Hematopoietic multipotent progenitor cell treated with erythropoietin and hydrocortisone succinate and interleukin-3 and kit ligand, for 17 days (in vitro differentiated cells): Measurements from ENCODE around the gene TMED4.
A peak's percentile ranks its signal among the peaks of the same experiment; 100 is the strongest.

ENCODE experiments used
- DNase-seq: peaks from one replicate; pipeline ENCODE4 v3.0.0-alpha.2; 2015; ENCODE audit warnings: low spot score

Gene TMED4

GRCh38 chr7:44581879-44582603, at the start of gene TMED4:
Gene TMED4, minus strand, starts transcription at chr7:44582231. Its CDS starts 25 bp downstream, at chr7:44582206.
- DNase-seq = peak; percentile 100

DNA sequence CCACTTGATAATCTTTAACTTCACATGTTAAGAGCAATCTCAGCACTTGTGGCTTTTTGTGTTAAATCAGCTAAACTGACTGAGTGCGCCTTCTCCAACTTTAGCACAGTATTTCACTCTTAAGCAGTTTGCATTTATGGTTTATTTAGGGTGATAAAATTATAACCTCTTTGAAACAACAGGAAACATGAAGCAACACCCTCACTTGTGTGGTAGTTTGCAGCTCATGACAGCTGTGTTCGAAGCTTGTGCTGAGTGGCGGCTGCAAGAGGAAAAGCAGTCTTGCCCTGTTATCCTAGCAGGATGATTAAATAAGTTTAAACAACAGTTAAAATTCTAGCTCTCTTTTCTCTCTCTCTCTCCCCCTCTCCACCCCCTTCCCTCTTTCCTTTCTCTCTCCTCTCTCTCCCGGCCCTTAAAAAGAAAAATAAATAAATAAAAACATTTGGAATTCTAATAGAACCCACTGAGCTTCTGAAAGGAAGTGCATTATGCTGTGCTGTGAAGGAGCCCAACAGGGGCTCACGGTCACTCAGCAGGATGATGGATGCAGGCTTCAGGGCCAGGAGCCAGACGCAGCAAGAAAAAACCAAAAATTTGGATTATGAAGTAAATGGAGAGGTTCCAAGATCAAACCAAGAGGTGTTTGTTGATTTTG, 49.6 kb upstream of the TMED4 start:
- DNase-seq = no peak

DNA sequence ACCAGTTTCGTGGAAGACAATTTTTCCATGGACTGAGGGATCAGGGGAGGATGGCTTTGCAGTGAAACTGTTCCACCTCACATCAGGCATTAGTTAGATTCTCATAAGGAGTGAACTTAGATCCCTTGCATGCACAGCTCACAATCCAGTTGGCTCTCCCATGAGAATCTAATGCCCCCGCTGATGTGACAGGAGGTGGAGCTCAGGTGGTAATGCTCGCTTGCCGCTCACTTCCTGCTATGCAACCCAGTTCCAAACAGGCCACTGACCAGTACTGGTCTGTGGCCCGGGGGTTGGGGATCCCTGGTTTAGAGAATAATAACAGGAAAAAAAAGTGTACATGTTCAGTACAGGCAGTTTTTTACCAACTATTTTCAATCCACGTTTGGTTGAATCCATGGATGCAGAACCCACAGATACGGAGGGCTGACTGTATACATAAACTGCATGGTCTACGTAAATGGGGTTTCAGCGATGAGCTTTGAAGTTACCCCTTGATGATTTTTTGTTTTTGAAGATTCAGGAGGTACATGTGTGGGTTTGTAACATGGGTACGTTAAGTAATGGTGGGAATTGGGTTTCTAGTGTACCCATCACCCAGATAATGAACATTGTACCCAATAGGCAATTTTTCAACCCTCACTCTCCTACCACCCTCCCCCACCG, 48.9 kb upstream of the TMED4 start:
- DNase-seq = no peak

DNA sequence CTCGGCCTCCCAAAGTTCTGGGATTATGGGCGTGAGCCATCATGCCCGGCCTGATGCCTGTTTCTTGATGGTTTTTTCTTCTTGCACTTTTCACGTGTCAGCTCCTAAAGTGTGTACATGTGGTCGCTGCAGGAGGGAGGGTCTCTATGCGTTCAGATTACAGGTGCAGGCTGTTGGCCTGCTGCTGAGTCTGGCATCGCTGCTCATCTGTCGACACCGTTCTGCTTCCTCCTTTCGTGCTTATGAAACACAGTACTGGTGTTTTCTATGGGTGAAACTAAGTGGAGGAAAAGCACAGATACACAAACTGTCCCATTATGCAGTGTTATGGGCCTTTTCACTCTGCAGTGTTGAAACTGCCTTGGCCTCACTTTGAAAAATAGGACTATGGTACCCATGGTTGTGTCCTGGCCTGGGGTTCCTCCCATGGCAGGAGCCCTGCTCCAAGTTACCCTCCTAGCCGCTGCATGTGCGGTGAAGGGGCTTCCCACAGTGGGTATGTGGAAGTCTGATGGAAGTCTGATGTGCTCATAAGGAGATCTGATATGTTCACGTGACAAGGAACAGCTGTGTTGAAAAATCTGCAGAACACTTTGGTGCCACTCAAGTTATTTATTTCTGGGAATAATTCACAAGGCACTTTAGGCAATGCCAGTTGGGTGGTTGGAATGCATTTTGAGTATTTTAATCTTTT, 47.9 kb upstream of the TMED4 start:
- DNase-seq = no peak

DNA sequence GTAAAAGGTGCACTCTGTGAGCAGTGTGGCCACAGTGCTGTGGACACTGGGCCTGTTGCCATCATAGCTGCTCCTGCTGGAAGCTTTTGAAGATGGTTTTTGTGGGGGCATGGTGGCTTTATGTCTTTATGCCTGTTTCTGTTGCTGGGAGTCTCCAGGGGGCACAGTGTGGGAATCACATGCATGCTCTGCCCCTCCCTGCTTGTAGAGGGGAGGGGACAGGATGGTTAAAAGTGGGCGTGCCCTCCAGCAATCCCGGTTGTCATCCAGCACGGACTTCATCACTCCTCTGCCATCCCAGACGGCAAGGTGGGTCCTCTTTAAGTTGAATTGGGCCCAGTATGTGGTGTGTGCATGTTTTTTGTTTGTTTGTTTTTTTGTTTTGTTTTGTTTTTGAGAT, 44.6 kb upstream of the TMED4 start:
- no peak for DNase-seq

DNA sequence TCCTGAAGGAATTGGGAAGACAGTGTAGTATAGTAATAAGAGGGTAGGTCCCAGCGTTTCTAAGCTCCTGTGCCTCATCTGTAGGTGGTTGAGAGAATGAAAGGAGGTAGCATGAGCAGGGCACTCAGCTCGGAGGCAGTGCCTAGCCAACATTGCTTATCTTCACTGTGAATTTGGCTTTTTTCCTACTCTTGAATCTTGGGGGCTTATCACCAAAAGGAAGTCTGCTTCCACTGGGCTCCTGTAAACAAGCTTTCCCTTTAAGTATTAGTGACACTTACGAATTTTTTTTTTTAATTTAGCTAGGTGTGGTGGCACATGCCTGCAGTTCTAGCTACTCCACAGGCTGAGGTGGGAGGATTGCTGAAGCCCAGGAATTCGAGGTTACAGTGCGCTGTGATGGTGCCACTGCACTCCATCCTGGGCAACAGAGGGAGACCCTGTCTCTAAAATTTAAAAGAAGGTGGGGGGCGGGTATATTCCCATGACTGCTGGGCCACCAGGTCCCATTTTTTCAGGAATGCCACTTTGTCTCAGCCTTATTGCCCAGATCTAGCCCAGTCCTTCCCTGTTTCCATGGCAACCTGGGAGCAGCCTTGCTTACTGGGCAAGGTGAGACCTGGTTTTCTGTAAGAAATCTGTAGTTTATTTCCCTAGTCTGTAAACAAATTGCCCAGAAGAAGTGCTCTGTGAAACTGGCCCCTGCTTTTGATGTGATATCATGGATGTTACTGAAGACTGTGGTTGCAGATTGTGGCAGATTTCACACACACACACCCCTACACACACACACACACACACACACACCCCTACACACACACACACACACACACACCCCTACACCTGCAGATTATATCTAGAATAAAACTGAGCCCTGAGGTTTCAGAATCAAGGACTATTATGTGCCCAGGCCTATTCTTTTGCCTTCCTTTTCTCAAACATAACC, 43.8 kb upstream of the TMED4 start:
- DNase-seq = peak; percentile 93

GRCh38 chr7:44624318-44624717, 42.3 kb upstream of the TMED4 start:
- no peak for DNase-seq

DNA sequence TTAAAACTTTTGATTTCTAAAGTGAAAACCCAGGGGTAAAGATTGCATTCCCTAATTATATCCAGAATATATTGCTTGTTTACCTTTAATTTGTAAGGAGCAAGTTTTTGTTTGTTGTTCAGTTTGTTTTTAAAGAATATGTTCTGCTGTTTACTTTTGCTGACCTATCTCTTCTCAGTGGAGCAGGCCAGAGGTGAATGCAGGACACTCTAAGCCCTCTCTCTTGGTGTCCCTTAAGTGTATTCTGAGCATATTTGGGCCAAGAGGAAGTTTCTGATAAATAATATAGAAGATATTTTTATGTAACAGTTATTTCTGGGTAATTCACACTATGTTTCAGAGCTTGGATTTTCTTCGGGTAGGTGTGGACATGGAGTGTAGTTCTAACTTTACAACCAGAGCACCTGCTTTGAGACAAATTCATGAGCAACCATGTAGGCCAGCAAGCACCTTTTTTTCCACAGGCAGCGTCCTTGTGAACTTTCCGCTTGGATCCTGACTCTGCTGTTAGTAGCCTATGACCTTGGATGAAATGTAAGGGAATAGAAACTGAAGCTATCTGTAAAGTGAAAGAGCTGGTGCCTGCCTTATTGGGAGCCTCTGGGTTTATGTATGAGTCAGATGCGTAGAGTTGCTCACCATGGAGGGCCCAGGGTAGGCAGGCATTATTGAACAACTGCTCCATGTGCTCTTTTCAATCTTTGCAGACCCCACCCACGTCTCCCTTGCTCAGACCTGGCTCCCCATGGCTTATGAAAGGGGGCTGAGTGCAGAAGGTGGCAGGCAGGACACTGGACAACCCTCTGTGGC, 40.5 kb upstream of the TMED4 start:
- no peak for DNase-seq

- DNase-seq = no peak
Measured at GRCh38 chr7:44621750-44622103, 39.7 kb upstream of the TMED4 start.

DNA sequence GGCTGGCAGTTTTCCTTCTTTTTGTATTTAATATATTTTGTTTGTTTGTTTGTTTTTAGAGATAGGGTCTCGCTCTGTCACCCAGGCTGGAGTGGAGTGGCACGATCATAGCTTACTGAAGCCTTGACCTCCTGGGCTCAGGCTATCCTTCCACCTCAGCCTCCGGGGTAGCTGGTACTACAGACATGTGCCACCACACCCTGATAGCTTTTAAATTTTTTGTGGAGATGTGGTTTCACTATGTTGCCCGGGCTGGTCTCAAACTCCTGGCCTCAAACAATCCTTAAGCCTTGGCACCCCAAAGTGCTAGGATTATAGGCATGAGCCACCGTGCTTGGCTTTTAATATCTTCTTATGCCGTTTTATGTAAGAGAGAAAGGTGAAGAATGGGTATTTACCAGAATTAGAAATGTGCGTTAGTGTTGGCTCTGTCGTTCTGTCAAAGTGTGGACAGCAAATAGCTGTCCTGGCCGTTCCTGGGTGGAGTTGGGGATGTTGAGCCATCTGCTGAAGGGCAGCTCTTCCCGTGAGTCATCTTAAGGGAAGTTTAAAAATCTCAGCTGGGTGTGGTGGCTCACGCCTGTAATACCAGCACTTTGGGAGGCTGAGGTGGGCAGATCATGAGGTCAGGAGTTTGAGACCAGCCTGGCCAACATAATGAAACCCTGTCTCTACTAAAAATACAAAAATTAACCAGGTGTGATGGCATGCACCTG, 39.2 kb upstream of the TMED4 start:
- peak; percentile 51 for DNase-seq

DNA sequence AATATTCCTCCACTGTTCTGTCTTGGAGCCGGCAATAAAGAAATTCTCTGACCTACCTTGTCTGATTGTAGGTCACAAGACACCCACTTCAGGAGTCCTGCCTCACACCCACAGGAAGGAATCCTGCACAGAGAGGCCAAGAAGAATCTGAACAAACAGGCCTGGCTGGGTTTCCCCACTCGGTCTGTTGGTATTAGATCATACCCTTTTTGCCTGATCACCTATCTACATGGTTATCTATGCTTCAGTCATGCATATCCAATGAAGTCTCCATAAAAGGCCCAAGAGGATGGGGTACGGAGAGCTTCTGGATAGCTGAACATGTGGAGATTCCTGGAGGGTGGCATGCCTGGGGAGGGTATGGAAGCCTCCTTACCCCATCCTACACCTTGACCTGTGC, 36.7 kb upstream of the TMED4 start:
- DNase-seq = peak; percentile 58

- no peak for DNase-seq
Measured at GRCh38 chr7:44618045-44618444, 36.0 kb upstream of the TMED4 start.

DNA sequence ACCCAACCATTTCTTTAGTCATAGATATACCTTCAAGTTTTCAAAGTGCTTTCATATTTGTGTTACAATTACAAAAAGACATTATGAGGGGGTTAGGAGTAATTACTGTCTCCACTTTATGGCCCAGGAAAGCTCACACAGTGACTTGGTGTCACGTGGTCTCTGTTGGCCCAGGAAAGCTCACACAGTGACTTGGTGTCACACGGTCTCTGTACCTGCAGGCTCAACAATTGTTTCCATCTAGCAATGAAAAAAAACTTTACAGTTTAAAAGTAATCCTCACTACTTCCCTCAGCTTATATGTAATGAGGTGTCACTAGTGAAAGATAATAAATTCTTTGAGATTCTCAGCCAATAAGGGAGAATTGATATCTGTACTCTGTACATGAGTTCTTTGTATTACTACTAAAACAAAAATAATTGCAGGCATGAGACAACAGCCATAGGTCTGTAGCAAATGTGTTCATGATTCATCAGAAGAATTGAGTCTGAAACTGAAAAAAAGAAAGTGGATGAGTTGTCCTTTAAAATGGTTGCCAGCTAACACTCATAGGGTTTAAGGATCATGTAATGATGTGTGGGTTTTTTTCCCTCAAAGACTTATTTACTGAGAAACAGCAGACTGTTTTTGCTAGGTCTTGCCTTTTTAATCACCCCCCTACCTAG, 35.3 kb upstream of the TMED4 start:
- no peak for DNase-seq

DNA sequence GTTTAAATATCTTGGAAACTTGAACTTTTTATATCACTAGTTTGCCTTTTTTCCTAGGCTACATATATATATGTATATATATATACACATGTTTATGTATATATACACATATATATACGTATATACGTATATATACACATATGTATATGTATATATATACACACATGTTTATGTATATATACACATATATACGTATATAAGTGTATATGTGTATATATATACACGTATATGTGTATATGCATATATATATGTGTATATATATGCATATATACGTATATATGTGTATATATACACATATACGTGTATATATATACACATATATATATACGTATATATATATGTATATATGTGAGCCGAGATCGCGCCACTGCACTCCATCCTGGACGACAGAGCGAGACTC, 34.5 kb upstream of the TMED4 start:
- DNase-seq = no peak

- DNase-seq = no peak
Measured at GRCh38 chr7:44615793-44616192, 33.8 kb upstream of the TMED4 start.

GRCh38 chr7:44615149-44615611, 33.1 kb upstream of the TMED4 start:
- peak; percentile 52 for DNase-seq

GRCh38 chr7:44609829-44610228, 27.8 kb upstream of the TMED4 start:
- no peak for DNase-seq

- DNase-seq = no peak
Measured at GRCh38 chr7:44608916-44609648, 27.1 kb upstream of the TMED4 start.
